ENCODE results near the gene HAPSTR1. TPM values are rescaled to one million over a fixed set of nuclear protein-coding genes. Genes with fewer than 3 reads are reported as not detected.
"Not testable (repeated sequence)": the region's sequence is repeated elsewhere in the genome, so short reads cannot be mapped to it uniquely, and the experiment has no call there.

HAPSTR1 gene, protein sequence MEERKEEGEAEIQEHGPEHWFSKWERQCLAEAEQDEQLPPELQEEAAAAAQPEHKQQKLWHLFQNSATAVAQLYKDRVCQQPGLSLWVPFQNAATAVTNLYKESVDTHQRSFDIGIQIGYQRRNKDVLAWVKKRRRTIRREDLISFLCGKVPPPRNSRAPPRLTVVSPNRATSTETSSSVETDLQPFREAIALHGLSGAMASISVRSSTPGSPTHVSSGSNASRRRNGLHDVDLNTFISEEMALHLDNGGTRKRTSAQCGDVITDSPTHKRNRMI
- 40.9 TPM for polyA plus RNA-seq (2013, experiment 1 of 2; ENCODE audit: insufficient read length)
- polyA plus RNA-seq (2013, experiment 2 of 2; ENCODE audit: insufficient read length), result 40.6 TPM

DNA sequence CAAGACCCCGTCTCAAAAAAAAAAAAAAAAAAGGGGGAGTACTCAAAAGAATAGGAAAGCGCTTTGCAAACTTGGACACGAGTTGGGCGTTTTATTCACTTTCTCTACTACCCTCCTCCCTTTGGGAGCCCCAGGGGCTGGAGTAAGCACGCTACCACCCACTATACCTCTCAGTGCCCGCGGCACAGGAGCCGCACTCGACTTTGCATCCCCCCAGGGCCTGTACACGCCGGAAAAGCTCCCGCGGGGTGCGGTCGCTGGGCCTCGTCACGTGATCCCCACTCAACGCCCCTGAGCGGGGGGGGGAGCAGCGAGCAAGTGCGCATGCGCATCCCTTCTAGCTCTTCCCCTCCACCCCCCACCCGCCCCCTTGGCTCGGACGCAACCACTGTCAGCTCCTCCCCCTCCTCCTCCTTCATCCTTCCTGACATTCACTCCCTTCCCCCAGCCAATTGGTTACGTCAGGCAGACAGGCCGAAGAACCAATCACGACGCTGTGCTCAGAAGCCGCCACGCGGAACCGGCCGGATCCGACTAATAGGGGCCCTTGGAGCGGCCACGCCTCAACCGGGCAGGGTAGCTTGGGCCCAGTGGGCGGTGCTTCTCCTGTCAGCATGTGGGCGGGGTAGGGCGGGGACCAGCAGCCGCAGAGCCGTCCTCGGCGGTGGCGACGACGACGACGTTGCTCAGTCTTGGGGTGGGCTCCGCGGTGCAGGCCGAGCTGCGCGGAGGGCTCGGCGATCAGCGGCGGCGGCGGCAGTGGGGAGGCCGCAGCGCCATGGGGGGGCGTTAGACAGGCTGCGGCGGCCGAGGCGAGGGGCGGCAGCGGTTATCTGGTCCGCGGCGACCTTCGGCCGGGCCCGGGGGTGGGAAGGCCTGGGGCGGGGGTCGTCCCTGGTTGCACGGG lies at the start of gene HAPSTR1:
TSS of gene HAPSTR1 (plus strand) at position 685 of the 907 bp plus-strand sequence. CDS start 401 bp downstream, outside the sequence.
- peak; percentile 100 for DNase-seq

DNA sequence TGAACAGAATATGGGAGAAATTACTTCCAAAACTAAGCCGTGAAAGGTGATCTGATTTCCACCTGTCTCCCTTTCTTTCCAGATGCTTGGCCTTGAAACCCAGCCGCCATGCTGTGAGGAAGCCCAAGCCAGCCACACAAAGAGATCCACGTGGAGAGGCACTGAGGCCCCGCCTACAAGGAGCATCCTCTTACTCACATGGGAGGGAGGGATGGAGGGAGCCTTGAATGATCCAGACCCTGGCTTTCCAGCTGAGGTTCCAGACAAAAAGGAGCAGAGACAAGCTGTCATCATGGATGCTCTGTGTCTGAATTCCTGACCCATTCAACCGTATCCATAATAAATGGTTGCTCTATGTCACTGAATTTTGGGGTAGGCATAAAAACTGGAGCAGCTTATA lies 48.9 kb upstream of the HAPSTR1 start:
- DNase-seq, result no peak

DNA sequence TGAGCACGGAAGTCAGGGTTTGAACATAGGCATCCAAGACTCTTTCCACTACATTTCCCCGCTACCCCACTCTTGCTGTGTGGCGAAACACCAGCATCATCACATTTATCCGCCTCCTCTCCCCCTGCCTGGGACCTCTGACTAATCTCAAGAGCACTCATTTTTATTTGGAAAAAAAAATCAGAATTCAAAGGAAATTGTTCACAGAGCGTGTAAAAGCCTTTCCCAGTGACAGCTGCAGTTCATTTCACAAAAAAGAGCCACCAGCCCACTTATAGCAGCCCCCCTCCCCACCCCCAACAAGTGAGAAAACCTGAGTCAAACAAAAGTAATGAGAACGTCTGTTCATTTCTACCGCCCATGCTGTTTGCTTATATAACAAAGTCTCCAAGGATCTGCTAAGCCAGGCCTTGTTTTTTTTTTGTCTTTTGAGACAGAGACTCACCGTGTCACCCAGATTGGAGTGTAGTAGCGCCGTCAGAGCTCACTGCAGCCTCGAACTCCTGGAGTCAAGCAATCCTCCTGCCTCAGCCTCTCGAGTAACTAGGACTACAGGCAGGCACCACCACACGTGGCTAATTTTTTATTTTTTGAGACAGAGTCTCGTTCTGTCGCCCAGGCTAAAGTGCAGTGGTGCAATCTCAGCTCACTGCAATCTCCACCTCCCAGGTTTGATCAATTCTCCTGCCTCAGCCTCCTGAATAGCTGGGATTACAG lies 48.3 kb upstream of the HAPSTR1 start:
- DNase-seq, result peak; percentile 95

DNA sequence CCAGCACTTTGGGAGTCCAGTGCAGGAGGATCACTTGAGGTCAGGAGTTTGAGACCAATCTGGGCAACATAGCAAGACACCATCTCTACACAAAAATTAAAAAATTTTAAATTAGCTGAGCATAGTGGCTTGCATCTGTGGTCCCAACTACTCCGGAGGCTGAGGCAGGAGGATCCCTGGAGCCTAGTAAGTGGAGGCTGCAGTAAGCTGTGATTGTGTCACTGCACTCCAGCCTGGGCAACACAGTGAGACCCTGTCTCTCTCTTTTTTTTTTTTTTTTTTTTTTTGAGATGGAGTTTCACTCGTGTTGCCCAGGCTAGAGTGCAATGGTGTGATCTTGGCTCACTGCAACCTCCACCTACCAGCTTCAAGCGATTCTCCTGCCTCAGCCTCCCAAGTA lies 45.9 kb upstream of the HAPSTR1 start:
- not testable (repeated sequence) for DNase-seq

DNA sequence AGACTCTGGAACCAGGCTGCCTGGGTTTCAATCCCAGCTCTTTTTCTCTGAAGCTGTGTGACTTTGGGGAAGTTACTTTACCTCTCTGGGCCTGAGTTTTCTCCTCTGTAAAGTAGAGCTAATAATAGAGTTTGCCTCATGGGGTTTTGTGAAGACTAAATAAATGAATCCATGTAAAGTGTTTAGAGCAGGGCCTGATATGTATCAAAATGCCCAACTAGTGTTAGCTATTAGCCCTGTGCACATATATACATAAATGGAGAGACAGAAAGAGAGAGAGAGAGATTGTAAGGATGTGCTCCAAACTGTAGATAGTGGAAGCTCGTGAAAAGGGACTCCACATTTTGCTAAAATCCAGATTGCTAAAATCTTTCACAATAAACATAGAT lies 44.8 kb upstream of the HAPSTR1 start:
- no peak for DNase-seq

DNA sequence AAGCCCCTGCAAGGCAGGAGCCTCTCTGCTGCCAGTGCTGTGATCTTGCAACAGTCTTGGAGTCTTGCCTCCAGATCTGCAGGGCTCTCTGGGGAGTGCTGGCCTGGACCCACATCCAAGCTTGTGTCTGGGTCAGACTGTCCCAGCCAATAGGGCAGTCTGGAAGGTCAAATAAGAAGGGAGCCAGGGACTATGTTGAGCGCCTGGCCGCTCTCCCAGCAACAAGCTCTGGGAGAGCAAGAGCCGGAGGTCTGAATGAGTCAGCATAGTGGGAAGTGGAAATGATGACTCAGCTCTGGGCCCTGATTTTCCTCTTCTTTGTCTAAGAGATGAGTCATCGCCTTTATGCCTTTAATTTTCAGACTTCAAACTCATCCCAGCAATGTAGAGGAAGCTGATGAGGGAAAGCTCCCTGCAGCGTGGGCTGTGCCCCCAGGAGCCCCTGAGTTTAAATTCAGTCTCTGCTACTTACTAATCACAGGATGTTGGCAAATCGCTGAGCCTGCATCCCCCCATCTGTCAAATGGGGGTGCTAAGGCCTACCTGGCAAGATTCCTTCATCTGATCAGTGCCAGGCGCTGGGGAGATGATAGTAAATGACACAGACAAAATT lies 43.6 kb upstream of the HAPSTR1 start:
- DNase-seq, result peak; percentile 99

DNA sequence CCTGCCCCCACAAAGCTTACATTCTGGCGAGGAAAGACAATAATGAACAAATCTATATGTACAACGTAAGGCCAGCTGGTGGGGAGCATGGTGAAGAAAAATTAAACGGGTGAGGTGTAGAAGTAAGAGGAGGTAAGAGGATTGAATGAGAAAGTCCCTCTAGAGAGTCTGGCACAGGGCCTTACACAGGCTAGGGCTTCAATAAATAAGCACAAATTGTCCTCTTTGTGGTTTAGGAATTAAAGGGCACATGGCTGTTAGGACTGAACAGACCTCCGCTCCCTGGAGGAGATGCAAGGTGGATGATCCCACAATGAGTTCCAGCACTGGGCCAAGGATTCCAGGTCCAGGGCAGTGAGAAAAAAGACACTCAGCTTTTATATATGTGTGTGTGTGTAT lies 43.1 kb upstream of the HAPSTR1 start:
- no peak for DNase-seq

DNA sequence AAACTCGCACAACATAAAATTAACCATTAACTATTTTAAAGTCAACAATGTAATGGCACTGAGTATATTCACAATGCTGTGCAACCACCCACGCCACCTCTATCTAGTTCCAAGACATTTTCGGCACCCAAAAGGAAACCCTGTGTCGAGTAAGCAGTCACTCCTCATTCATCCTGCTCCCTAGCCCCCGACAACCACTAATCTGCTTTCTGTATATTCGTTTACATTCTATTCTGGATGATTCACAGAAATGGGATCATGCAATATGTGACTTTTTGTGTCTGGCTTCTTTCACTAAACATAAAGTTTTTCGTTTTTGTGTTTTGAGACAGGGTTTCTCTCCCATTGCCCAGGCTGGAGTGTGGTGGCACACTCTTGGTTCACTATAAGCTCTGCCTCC lies 42.2 kb upstream of the HAPSTR1 start:
- peak; percentile 91 for DNase-seq

DNA sequence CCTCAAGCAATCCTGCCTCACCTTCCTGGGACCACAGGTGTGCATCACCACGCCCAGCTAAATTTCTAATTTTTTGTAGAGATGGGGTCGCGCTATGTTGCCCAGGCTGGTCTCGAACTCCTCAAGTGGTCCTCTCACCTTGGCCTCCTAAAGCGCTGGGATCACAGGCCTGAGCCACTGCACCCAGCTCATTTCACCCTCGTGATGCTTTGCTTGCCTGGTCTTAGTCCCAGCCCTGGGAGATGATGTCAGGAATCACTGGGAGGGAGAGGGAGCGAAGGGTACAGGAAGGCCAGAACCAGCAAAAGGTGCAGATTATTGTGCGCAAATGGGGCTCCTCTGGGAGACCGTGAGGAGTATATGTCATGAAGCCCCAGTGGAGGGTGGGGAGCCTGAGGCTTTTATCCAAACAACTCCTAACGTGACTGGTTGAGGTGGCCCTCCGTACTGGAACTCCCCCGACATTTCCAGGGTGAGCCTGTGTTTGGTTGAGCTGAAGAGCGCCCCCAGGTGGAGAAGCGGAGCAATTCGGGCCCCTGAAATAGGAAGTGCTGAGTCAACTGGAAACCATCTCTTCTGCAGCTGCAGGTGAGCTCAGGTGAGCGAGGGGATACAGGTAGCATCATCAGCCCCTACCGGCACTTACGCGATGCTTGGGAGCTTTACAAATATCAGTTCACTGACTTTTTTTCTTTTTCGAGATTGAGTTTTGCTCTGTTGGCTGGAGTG lies 41.2 kb upstream of the HAPSTR1 start:
- peak; percentile 23 for DNase-seq

DNA sequence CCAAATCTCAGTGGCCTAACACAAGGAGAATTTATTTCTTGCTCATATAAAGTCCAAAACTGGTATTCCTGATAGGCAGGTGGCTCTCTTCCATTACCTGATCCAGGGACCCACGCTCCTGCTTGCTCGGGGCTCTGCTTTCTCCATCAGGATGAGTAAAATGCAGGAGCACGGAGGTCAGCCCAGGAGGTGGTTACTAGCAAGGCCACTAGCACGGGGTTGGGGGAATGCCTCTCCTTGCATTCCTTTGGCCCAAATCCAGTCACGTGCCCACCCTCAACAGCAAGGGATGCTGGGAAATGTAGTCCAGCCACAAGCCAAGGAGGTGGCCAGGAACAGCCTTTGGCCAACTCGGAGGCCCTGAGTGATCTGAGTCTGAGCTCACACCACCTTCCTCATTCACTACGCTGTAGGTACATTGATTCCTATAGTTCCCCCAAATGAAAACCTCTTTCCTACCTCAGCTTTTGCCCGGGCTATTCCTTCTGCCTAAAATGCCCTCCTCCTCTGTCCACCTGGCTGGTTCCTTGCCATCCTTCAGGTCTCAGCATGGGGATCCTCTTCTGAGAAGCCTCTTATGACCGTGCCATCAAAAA lies 38.3 kb upstream of the HAPSTR1 start:
- DNase-seq, result peak; percentile 85

DNA sequence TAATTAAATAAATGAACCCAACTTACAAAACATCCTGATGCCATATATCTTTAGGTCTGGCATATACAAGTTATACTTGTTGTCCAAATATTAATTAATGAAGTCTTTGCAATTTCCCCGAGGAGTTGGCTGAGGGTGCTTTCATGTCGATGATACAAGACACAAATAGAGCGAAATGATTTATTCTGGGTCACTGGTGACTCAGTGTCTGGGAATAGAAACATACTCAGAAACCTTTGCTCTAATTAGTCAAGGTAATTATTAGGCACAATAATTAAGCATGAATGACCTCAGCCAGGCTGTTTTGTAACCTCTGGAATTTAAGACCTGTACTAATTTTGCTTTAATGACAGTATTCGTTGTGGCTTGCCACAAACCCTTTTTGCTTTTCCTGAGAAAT lies 37.0 kb upstream of the HAPSTR1 start:
- peak; percentile 58 for DNase-seq

DNA sequence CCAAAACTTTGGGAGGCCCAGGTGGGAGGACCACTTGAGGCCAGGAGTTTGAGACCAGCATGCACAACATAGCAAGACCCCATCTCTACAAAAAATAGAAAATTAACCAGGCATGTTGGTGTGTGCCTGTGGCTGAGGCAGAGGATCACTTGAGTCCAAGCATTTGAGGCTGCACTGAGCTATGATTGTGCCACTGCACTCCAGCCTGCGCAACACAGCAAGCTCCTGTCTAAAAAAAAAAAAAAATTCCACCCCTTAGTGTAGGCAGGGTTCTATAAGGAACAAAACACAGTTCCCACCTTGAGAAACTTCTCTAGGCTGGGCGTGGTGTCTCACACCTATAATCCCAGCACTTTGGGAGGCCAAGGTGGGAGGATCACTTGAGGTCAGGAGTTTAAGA lies 36.3 kb upstream of the HAPSTR1 start:
- DNase-seq, result no peak

DNA sequence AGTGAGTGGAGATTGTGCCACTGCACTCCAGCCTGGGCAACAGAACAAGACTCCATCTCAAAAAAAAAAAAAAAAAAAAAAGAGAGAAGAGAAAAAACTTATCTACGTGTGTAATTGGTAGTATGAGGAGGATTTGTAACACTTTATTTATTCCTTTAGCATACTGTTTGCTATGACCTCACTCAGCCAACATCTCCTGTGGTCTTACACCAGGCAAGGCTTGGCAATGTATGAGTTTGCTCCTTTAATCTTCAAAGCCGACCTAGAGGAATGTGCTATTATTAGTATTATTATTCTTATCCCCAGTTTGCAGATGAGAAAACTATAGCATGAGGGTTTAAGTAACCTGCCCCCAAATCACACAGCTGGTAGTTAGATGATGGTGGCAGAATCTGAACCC lies 35.8 kb upstream of the HAPSTR1 start:
- DNase-seq, result peak; percentile 78

DNA sequence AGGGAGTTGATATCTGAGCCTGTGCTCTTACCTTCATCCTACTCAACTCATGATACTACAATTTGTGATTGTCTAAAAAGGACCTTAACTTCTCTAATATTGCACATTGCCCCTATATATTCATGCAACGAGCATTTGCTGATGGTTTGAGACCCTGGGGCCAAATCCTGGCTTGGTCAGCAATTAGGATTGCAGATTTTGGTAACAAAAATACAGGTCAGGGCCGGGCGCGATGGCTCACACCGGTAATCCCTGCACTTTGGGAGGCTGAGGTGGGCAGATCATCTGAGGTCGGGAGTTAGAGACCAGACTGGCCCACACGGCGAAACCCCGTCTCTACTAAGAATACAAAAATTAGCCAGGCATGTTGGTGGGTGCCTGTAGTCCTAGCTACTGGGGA lies 35.4 kb upstream of the HAPSTR1 start:
- no peak for DNase-seq

DNA sequence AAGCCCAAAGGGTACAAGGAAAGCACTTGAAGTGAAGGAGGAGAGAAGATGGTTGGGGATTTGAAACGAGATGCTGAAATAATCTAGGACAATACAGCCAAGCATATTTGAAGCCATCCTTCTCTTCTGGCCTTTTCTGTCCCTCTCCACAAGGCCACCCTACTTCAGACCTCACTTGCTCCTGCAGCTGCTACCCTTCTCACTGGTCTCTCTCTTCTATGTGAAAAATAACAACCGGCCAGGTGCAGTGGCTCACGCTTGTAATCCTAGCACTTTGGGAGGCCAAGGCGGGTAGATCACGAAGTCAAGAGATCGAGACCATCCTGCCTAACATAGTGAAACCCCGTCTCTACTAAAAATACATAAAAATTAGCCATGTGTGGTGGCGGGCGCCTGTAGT lies 33.2 kb upstream of the HAPSTR1 start:
- no peak for DNase-seq

DNA sequence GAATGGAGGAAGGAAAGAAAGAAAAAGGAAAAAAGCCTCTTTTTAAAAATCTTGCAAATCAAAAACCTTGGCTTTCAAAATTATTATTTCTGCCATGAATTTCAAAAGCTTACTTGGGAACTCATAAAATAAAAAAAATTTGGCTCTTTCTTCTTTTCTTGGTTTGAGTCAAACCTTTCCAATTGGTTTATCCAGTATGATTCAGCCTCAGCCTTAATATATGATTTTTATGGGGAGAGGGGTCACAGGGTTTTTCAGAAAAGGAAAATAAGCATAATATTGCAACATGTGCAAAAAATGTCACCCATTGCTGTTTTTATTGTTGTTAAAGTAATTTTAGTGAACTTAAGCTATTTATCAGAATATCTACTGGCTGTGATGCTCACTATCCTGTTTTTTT lies 31.2 kb upstream of the HAPSTR1 start:
- DNase-seq, result no peak

DNA sequence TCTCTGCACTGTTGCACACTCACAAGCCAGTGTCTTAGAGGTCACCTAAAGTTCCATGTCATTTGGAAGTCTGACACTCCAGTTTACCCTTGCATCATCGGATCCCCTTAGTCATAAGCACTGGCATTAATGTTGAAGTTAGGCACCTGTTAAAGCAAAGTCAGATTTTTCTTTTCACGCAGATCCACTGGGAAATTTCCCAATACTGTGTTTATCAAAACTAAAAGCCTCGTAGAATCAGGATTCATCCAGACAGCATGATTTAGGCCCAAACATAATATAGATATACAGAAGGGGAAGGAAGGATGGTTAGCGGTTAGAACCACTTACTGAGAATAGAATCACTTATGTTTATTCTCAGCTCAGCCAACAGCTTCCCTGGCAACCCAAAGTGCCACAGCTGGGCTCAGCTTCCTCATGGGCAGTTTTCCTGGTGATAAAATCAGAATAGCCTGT lies 30.1 kb upstream of the HAPSTR1 start:
- no peak for DNase-seq

DNA sequence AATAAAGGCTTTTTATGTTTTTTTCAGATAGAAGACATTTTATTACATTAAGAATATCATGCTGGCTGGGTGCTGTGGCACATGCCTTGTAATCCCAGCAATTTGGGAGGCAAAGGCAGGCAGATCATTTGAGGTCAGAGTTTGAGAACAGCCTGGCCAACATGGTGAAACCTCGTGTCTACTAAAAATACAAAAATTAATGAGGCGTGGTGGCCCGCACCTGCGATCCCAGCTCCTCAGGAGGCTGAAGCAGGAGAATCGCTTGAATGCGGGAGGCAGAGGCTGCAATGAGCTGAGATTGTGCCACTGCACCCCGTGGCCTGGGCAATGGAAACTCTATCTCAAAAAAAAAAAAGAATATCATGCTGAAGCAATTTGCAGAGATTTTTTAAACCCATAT lies 29.1 kb upstream of the HAPSTR1 start:
- no peak for DNase-seq

DNA sequence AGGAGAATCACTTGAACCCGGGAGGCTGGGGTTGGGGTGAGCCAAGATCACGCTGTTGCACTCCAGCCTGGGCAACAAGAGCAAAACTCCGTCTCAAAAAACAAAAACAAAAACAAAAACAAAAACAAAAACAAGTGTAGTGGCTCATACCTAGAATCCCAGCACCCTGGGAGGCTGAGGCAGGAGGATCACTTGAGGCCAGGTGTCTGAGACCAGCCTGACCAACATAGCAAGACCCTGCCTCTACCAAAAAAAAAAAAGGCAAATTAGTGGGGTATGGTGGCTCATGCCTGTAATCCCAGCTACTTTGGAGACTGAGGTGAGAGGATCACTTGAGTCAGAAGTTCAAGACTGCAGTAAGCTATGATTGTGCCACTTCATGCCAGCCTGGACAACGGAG lies 26.4 kb upstream of the HAPSTR1 start:
- DNase-seq, result no peak

DNA sequence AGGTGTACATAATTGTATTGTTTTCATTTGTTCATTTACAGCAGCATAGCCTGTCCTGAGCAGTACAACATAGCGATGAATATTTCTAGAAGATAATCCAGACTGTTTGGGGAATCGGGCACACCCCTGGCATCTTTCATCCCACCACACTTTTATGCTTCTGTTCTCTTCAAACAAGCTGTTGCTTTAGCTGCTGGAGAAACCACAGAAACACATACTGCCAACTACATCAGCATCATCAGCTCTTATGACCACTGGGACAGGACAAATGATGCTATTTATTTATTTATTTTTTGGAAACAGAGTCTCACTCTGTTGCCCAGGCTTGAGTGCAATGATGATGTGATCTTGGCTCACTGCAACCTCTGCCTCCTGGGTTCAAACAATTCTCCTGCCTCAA lies 22.6 kb upstream of the HAPSTR1 start:
- DNase-seq, result no peak

DNA sequence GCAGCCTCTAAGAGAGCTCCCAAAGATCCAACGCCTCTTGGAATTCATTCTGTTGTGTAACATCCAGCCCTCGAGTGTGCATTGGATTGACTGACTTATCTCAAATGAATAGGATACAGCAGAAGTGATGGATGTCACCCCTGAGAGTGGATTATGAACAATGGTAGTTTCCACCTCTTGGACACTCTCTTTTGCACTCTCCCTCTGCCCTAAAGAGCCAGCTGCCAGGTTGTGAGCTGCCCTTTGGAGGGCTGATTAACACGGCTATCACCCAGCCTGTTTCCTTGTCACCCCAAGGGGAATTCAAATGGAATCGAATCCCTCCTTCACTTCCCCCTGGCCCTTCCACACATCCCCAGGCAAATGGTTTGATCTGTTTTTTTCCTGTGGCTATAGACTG lies 21.2 kb upstream of the HAPSTR1 start:
- no peak for DNase-seq
